ENCODE measurements around the gene DUS2. TPM values are rescaled to one million over a fixed set of nuclear protein-coding genes. Genes with fewer than 3 reads are reported as not detected.

Gene DUS2
- total RNA-seq, 1 experiment from 2014 or later: 27.9 TPM

DNA sequence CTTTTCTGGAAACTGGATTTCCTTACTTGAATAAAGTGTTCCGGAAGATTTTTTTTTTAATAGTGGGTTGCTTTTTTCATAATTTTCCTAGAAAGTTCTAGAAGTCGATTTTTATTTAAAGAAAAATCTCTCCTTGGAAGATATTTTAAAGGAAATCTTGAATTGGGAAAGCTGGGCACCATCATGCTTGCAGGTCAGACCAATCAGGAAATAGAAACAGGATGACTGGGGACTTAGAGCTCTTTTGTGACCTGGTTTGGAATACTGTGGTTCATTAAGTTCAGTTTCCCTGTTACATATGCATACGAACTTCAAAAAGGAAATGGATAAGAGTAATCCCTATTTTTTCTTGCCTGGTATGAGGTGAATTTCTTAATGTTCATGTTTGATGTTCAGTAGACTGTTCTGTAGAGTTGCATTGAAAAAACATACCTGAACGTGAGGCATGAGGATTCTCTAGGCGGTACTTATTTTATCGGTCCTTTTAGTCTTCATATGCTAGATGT lies 63.3 kb downstream of the DUS2 start (continued):
- TF ChIP-seq ZNF416 (CRISPR knock-in tag; IDR thresholded peaks at IDR 0.05) (no peak), OVOL2 (CRISPR knock-in tag; IDR thresholded peaks at IDR 0.05; ENCODE audit: borderline replicate concordance) (no peak), ATF6 (CRISPR knock-in tag; IDR thresholded peaks at IDR 0.05) (no peak)

DNA sequence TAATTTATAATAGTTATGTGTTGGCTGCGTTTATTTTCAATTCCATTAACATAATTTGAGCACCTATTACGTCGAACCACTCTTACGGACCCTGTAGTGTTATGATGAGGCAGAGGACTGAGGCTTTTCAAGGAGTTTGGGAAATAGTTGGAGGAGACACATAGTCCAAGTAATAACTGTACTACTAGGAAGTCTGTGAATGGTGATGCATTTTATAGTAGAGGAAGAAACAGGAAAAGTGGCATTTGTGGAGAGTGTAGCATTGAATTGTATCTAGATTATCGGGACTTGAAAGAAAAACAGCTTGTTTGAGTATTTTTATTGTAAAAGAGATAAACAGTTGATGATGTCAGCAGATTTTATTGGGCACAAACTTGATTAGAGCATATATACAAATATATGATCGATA lies 63.8 kb downstream of the DUS2 start:
- POLR2A ChIA-PET: interaction anchor here (0.7 to 1.4 kb wide), 2 partner anchors 151 to 1110 kb away, joined by 3 to 4 read pairs; no protein-coding TSS in a partner anchor
- Mint-ChIP-seq H3K9me3 (no peaks in the 10 kb centered on the region), H3K27me3 (ENCODE audit: low read depth) (no peaks in the 10 kb centered on the region), H3K27ac (no peak overlapping the region), H3K4me3 (peak overlapping the region; percentile 97), H3K4me1 (peaks cover 31% of the 10 kb centered on the region), H3K36me3 (no peaks in the 10 kb centered on the region)
- TF ChIP-seq EMX1 (CRISPR knock-in tag; IDR thresholded peaks at IDR 0.05) (no peak), OVOL2 (CRISPR knock-in tag; IDR thresholded peaks at IDR 0.05; ENCODE audit: borderline replicate concordance) (no peak), PRRX2 (CRISPR knock-in tag; IDR thresholded peaks at IDR 0.05) (no peak), FOXP4 (CRISPR knock-in tag; IDR thresholded peaks at IDR 0.05) (no peak), ATF3 (CRISPR knock-in tag; conservative IDR thresholded peaks at IDR 0.05) (no peak)
- TF ChIP-seq, protein P1, sequence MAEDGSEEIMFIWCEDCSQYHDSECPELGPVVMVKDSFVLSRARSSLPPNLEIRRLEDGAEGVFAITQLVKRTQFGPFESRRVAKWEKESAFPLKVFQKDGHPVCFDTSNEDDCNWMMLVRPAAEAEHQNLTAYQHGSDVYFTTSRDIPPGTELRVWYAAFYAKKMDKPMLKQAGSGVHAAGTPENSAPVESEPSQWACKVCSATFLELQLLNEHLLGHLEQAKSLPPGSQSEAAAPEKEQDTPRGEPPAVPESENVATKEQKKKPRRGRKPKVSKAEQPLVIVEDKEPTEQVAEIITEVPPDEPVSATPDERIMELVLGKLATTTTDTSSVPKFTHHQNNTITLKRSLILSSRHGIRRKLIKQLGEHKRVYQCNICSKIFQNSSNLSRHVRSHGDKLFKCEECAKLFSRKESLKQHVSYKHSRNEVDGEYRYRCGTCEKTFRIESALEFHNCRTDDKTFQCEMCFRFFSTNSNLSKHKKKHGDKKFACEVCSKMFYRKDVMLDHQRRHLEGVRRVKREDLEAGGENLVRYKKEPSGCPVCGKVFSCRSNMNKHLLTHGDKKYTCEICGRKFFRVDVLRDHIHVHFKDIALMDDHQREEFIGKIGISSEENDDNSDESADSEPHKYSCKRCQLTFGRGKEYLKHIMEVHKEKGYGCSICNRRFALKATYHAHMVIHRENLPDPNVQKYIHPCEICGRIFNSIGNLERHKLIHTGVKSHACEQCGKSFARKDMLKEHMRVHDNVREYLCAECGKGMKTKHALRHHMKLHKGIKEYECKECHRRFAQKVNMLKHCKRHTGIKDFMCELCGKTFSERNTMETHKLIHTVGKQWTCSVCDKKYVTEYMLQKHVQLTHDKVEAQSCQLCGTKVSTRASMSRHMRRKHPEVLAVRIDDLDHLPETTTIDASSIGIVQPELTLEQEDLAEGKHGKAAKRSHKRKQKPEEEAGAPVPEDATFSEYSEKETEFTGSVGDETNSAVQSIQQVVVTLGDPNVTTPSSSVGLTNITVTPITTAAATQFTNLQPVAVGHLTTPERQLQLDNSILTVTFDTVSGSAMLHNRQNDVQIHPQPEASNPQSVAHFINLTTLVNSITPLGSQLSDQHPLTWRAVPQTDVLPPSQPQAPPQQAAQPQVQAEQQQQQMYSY (CRISPR knock-in tag; IDR thresholded peaks at IDR 0.05): no peak
- CTCF ChIA-PET: interaction anchor here (1.5 to 4.3 kb wide), 4 partner anchors 7 to 270 kb away, joined by 5 to 58 read pairs (median 10); partner anchors contain the start of gene SLC7A6
- ATAC-seq: no peak
- no peak for DNase-seq (ENCODE audit: low spot score)

DNA sequence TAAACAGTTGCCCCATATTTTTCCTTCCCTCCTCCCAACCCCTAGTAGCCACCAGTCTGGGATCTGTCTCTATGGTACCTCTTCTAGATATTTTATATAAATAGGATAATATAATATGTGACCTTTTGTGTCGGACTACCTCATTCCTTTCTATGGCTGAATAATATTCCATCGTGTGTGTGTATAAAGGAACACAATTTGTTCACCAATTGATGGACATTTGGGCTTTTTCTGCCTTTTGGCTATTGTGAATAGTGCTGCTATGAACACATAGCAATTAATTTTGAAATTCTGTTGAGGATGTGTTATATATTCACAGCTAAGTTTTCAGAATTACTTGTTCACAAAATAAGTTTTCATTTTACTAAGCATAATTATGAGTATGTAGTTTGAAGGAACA lies 64.6 kb downstream of the DUS2 start:
- Mint-ChIP-seq H3K4me1 (peaks cover 32% of the 10 kb centered on the region), H3K4me3 (no peak overlapping the region), H3K36me3 (no peaks in the 10 kb centered on the region), H3K27ac (no peak overlapping the region), H3K9me3 (no peaks in the 10 kb centered on the region), H3K27me3 (ENCODE audit: low read depth) (no peaks in the 10 kb centered on the region)
- ATAC-seq (no peak), DNase-seq (ENCODE audit: low spot score) (no peak)
- CTCF ChIA-PET: no interaction called here
- POLR2A ChIA-PET: interaction anchor here (0.6 kb wide), 1 partner anchor 271 kb away, joined by 3 read pairs; no protein-coding TSS in a partner anchor
- TF ChIP-seq AR (CRISPR knock-in tag; IDR thresholded peaks at IDR 0.05) (no peak), ATF6 (CRISPR knock-in tag; IDR thresholded peaks at IDR 0.05) (no peak)
